Duodenal mucosa (tissue), 2 donors: Measurements from ENCODE around the gene C1orf174.

Experiments
- H3K27ac ChIP-seq: one replicate; pipeline ENCODE4 v1.7.0; 2013; ENCODE audit warnings: low read depth, low read length
- H3K27me3 ChIP-seq, 2 donors: one replicate each; pipeline ENCODE4 v1.7.0; 2013; ENCODE audit warnings: low read length in 2 of 2, control low read depth in 1 of 2; ENCODE audit not compliant: insufficient read depth in 2 of 2, control insufficient read depth in 1 of 2
- H3K36me3 ChIP-seq, 2 donors: one replicate each; pipeline ENCODE4 v1.7.0; 2013; ENCODE audit warnings: low read length in 2 of 2, control low read depth in 1 of 2; ENCODE audit not compliant: insufficient read depth in 2 of 2, control insufficient read depth in 1 of 2
- H3K4me1 ChIP-seq, 2 donors: one replicate each; pipeline ENCODE4 v1.7.0; 2013; ENCODE audit warnings: low read length in 2 of 2, control low read depth in 1 of 2; ENCODE audit not compliant: insufficient read depth in 2 of 2, control insufficient read depth in 1 of 2
- H3K4me3 ChIP-seq, 2 donors: one replicate each; pipeline ENCODE4 v1.7.0; 2013; ENCODE audit warnings: low read length in 2 of 2, low read depth in 1 of 2
- H3K9ac ChIP-seq, 2 donors: one replicate each; pipeline ENCODE4 v1.7.0; 2013; ENCODE audit warnings: low read length in 2 of 2, low read depth in 1 of 2
- H3K9me3 ChIP-seq, 2 donors: one replicate each; pipeline ENCODE4 v1.7.0; 2013; ENCODE audit warnings: low read length in 2 of 2, control low read depth in 1 of 2; ENCODE audit not compliant: control insufficient read depth in 1 of 2

C1orf174 gene

DNA sequence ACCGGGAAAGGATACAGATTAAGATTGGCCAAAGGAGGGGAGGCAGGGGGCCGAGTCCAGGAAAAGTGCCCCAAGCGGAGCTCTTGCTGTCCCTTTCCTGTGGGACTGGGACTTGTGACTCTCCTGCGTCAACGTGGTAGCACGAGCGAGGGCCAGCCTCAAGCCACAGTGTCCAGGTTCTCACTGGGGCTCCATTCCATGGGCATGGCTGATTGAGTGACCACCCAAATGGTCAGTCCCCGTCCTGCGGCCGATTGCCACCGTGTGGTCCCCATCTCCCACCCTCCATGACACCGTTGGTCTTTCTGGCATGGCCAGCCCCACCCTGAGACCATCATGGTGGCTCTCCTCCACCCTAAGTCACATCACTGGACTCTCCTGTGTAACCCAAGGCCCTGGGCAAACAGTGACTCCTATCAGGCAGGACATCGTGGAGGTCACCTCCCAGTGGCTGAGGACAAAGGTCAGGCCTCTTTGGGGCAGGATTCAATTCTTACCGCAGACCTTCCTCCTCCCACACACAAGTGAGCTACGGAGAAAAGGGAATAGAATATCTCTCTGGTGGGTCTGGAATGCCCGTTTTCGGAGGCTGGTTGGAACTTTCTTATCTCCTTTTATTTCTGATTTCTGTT, 8.9 kb upstream of the C1orf174 start:
- Histone ChIP-seq H3K9ac (no peak overlapping the region), H3K36me3 (no peaks in the 10 kb centered on the region), H3K9me3 (no peaks in the 10 kb centered on the region), H3K4me3 (no peak overlapping the region), H3K27ac (no peak overlapping the region), H3K4me1 (peaks cover 1 to 7% of the 10 kb centered on the region in 2 donors), H3K27me3 (peaks cover 5 to 9% of the 10 kb centered on the region in 2 donors)

GRCh38 chr1:3907621-3908165, 7.6 kb upstream of the C1orf174 start:
- Histone ChIP-seq H3K4me1 (peaks cover 14 to 19% of the 10 kb centered on the region in 2 donors), H3K9me3 (no peaks in the 10 kb centered on the region), H3K27me3 (peaks cover 5 to 9% of the 10 kb centered on the region in 2 donors), H3K9ac (no peak overlapping the region), H3K4me3 (no peak overlapping the region), H3K36me3 (no peaks in the 10 kb centered on the region), H3K27ac (no peak overlapping the region)

DNA sequence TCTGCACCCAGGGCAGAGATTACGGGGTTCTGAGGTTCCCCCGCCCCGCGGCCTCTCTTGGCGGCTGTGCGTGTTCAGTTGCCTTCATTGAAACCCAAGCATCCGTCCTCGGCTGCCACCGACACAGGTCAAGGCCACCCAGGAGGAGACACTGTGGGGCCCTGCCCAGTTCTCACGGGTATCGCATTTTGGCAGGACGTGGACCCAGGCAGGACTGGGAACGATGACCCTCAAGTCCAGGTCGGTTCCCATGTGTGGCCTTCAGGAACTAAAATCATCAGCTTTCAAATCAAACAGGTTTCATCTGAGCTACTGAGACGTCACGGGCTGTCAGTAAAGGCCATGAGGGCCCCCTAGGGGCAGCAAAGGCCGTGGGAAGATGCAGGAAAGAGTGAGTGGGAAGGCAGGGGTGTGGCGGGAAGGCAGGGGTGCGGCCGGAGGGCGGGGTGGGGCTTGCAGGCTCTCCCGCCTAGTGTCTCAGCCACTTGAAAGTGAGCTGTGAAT, 7.0 kb upstream of the C1orf174 start:
- peaks cover 5 to 9% of the 10 kb centered on the region in 2 donors for H3K27me3 ChIP-seq
- no peak overlapping the region for H3K4me3 ChIP-seq
- H3K4me1 ChIP-seq = peaks cover 18 to 25% of the 10 kb centered on the region in 2 donors
- no peak overlapping the region for H3K27ac ChIP-seq
- no peak overlapping the region for H3K9ac ChIP-seq
- no peaks in the 10 kb centered on the region for H3K36me3 ChIP-seq
- no peaks in the 10 kb centered on the region for H3K9me3 ChIP-seq

GRCh38 chr1:3906672-3907020, 6.6 kb upstream of the C1orf174 start:
- H3K9ac ChIP-seq = no peak overlapping the region
- H3K27ac ChIP-seq = no peak overlapping the region
- H3K27me3 ChIP-seq = peaks cover 5 to 9% of the 10 kb centered on the region in 2 donors
- H3K4me1 ChIP-seq = peaks cover 18 to 29% of the 10 kb centered on the region in 2 donors
- H3K36me3 ChIP-seq = no peaks in the 10 kb centered on the region
- H3K4me3 ChIP-seq = no peak overlapping the region
- H3K9me3 ChIP-seq = no peaks in the 10 kb centered on the region

GRCh38 chr1:3905953-3906671, 6.0 kb upstream of the C1orf174 start:
- H3K9ac ChIP-seq = no peak overlapping the region
- peaks cover 18 to 29% of the 10 kb centered on the region in 2 donors for H3K4me1 ChIP-seq

DNA sequence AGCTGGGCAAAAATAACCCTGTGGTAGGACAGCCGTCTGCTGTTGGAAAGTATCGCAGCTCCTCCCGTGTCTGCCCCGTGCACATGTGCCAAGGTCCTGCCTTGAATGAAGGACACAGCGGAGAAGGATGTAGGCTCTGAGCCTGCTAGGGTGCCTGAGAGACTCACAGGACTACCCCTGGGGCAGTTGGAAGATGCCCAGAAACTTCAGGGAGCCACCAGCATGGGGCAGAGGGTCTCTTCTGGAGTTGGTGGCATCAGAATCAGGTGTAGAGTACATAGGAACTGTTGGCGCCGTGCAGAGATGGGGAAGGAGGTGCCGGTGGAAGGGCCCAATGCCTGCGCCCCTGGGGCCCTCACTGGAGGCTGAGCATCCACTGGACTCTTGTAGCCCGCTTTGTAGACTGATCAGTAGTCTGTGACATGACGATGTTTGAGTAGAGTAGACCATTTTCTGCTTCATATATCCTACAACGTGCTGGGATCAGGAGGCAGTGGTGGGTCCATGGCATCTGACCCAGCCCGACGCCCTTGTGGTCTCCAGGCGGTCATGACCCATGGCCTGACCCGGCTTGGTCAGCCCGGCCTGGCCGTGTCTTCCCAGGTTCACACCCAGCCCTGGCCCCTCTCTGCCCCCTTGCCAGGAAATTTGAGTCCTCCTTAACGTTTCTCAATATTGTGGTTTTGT, 5.3 kb upstream of the C1orf174 start:
- H3K36me3 ChIP-seq = no peaks in the 10 kb centered on the region
- no peaks in the 10 kb centered on the region for H3K9me3 ChIP-seq
- H3K27ac ChIP-seq = no peak overlapping the region
- H3K4me3 ChIP-seq = no peak overlapping the region
- peaks cover 2 to 7% of the 10 kb centered on the region in 2 donors for H3K27me3 ChIP-seq
- no peak overlapping the region for H3K9ac ChIP-seq
- H3K4me1 ChIP-seq = peaks cover 18 to 23% of the 10 kb centered on the region in 2 donors

More at GRCh38 chr1:3905953-3906671, 6.0 kb upstream of the C1orf174 start:
- H3K27ac ChIP-seq = no peak overlapping the region
- no peak overlapping the region for H3K4me3 ChIP-seq
- no peaks in the 10 kb centered on the region for H3K9me3 ChIP-seq
- peaks cover 5 to 9% of the 10 kb centered on the region in 2 donors for H3K27me3 ChIP-seq
- no peaks in the 10 kb centered on the region for H3K36me3 ChIP-seq

DNA sequence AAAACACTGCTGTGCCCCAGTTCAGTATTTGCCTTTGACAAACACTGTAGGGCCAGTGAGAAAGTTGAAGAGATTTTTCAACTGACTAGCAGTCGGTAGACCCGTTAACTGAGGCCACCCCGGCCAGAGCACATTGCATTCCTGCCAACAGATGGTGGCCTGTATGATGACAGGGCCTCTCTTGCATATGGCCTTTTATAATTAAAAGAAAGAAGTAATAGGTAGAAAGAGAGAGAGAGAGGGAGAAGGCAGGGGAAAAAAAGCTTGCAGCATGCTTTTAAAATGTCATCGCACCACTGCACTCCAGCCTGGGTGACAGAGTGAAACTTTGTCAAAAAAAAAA, 4.7 kb upstream of the C1orf174 start:
- H3K4me3 ChIP-seq = no peak overlapping the region
- H3K9me3 ChIP-seq = no peaks in the 10 kb centered on the region
- H3K4me1 ChIP-seq = peaks cover 18 to 23% of the 10 kb centered on the region in 2 donors
- no peaks in the 10 kb centered on the region for H3K36me3 ChIP-seq
- no peak overlapping the region for H3K27ac ChIP-seq
- peaks cover 0 to 2% of the 10 kb centered on the region in 2 donors for H3K27me3 ChIP-seq
- no peak overlapping the region for H3K9ac ChIP-seq

DNA sequence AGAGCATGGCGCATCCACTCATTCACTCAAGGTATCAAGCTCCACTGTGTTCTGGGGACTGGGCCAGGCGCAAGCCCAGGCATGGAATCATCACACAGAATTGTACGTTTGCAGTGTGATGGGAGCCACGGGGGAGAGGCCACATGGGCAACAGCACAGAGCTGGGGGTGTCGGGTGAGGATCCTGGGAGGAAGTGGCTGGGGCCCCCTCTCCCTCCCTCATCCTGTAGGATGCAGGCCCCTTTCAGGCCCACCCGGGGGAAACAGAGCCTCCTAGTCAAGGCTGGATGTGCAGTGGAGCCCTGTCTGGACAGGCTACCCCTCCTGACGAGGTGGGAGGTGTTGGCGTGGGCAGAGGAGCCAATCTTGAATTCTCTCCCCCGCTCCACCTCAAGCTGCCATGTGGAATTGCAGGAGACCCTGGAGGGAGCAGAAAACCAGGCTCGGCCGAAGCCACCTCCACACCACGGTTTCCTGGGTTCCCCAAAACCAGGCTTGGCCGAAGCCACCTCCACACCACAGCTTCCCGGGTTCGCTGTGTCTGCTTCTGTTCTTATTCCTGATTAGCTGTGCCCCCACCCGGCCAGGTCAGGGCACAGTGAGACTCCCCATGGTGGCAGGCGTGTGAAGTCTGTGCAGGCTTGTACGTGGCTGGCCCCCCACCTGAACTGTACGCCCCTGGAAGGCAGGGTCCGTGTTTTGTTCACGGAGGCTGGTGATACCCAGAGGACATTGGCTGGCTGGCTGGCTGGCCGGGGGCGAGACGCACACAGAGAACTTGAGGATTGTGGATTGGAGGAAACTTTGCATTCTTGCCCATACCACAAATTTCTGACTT, 4.2 kb upstream of the C1orf174 start:
- H3K4me1 ChIP-seq = peaks cover 19 to 28% of the 10 kb centered on the region in 2 donors
- H3K27ac ChIP-seq = no peak overlapping the region
- no peaks in the 10 kb centered on the region for H3K36me3 ChIP-seq

DNA sequence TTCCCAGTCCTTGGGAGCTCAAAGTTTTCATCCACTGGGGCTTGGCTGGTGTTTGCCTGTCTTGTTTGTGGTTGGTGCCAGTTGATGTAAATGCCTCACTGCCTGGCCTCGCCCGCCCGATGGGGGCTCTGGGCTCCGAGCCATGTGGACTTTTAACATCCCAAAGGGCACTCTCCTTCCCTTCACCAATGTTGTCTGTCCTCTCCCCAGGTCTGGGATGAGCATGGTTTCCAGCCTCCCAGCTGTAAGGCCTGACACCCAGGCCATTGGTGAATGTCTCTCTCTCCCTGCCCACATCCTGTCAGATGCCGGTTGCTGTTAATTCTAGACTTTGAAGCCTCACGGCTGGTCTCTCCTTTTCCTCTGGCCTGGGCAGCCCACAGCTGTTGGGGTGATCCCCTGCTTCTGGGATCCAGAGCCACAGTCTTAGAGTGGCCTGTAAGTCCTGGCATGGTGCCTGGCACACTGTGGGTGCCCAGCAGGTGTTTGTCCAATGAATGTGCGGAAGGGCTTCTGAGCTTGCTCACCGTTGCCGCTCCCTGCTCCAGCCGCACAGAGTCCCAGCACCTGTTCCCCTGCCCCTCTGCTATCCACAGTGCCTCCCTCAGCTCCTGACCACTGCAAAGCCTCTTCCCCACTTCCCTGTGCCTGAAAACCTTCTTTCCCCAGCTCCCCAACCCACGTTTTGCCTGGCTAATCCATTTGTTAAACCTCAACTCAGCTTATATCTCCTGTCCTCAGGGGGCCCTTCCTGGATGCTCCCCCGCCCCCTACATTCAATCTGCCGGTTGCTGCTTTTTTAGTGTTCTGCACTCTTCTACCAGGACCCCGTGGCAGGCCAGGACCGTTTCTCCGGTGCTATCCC, 3.3 kb upstream of the C1orf174 start:
- Histone ChIP-seq H3K9me3 (no peaks in the 10 kb centered on the region), H3K27ac (no peak overlapping the region), H3K9ac (peak overlapping the region in 1 of 2 donors; percentile 51)

More for the DNA sequence above, 4.2 kb upstream of the C1orf174 start:
- Histone ChIP-seq H3K9ac (no peak overlapping the region), H3K4me3 (no peak overlapping the region), H3K9me3 (no peaks in the 10 kb centered on the region), H3K27me3 (no peaks in the 10 kb centered on the region)

More for the DNA sequence above, 3.3 kb upstream of the C1orf174 start:
- Histone ChIP-seq H3K27me3 (no peaks in the 10 kb centered on the region), H3K4me1 (peaks cover 26 to 30% of the 10 kb centered on the region in 2 donors), H3K4me3 (peak overlapping the region; percentile 23 to 31), H3K36me3 (no peaks in the 10 kb centered on the region)
